SK-N-MC (cell line): ENCODE data around the gene NEDD4L.

Experiments
- DNase-seq: peaks from one replicate; pipeline ENCODE4 v3.0.0-alpha.2; 2011; ENCODE audit warnings: low read depth, low spot score
- H3K27ac ChIP-seq: fragments of 200-600 bp; sonication (generic); 2 replicates; pipeline ENCODE4 v1.5.1; 2016; ENCODE audit warnings: mixed run types
- H3K36me3 ChIP-seq: fragments of 200-600 bp; sonication (generic); 2 replicates; pipeline ENCODE4 v1.6.1; 2017; ENCODE audit warnings: antibody characterized with exemption, low read length, mixed read lengths; ENCODE audit not compliant: insufficient read depth
- H3K4me3 ChIP-seq: fragments of 200-600 bp; sonication (generic); 2 replicates; pipeline ENCODE4 v1.5.1; 2016
- H3K9ac ChIP-seq: fragments of 200-600 bp; sonication (generic); 2 replicates; pipeline ENCODE4 v1.8.0; 2017; ENCODE audit warnings: mixed run types, mixed read lengths; ENCODE audit not compliant: insufficient read length
- H3K9me3 ChIP-seq: fragments of 200-600 bp; sonication (generic); 2 replicates; pipeline ENCODE4 v1.6.1; 2017; ENCODE audit warnings: low read depth, mild to moderate bottlenecking, antibody characterized with exemption, low read length, moderate library complexity, mixed read lengths
- EZH2 ChIP-seq: fragments of 200-600 bp; sonication (generic); IDR thresholded peaks from one replicate; pipeline ENCODE4 v1.6.1; 2017; ENCODE audit warnings: antibody characterized with exemption
- FOXP2 ChIP-seq: optimal IDR thresholded peaks from 2 replicates; pipeline ENCODE3; 2011; ENCODE audit warnings: mild to moderate bottlenecking, moderate library complexity; ENCODE audit not compliant: insufficient read depth; ENCODE audit errors: extremely low read length, control extremely low read depth
- POLR2AphosphoS5 ChIP-seq: IDR thresholded peaks from 2 replicates; pipeline ENCODE4 v1.6.1; 2012; ENCODE audit warnings: mild to moderate bottlenecking, low read depth, low read length, borderline replicate concordance

The NEDD4L gene

GRCh38 chr18:58299936-58300335 is 255.9 kb downstream of the NEDD4L start:
- DNase-seq = no peak
- Histone ChIP-seq H3K9ac (no peak overlapping the region), H3K4me3 (no peak overlapping the region), H3K27ac (no peak overlapping the region), H3K36me3 (no peaks in the 10 kb centered on the region), H3K9me3 (no peaks in the 10 kb centered on the region)
- TF ChIP-seq POLR2AphosphoS5 (no peak), EZH2 (no peak), FOXP2 (no peak)

GRCh38 chr18:58300867-58301266 is 256.8 kb downstream of the NEDD4L start:
- Histone ChIP-seq H3K4me3 (no peak overlapping the region), H3K27ac (no peak overlapping the region), H3K9me3 (no peaks in the 10 kb centered on the region), H3K36me3 (no peaks in the 10 kb centered on the region), H3K9ac (no peak overlapping the region)
- DNase-seq = no peak
- TF ChIP-seq FOXP2 = no peak
- TF ChIP-seq POLR2AphosphoS5 = no peak
- no peak for TF ChIP-seq EZH2

GRCh38 chr18:58302811-58303210 is 258.8 kb downstream of the NEDD4L start:
- no peak overlapping the region for H3K9ac ChIP-seq
- TF ChIP-seq FOXP2 = no peak
- H3K27ac ChIP-seq = no peak overlapping the region
- H3K4me3 ChIP-seq = no peak overlapping the region
- no peaks in the 10 kb centered on the region for H3K9me3 ChIP-seq
- no peak for DNase-seq
- H3K36me3 ChIP-seq = no peaks in the 10 kb centered on the region

- Histone ChIP-seq H3K27ac (no peak overlapping the region), H3K36me3 (no peaks in the 10 kb centered on the region), H3K9ac (no peak overlapping the region), H3K9me3 (no peaks in the 10 kb centered on the region), H3K4me3 (no peak overlapping the region)
- no peak for DNase-seq
- TF ChIP-seq POLR2AphosphoS5 = no peak
- no peak for TF ChIP-seq EZH2
- TF ChIP-seq FOXP2 = no peak
Measured at GRCh38 chr18:58303363-58303762, 259.3 kb downstream of the NEDD4L start.

- Histone ChIP-seq H3K9me3 (no peaks in the 10 kb centered on the region), H3K36me3 (no peaks in the 10 kb centered on the region), H3K27ac (no peak overlapping the region), H3K9ac (no peak overlapping the region), H3K4me3 (no peak overlapping the region)
- TF ChIP-seq POLR2AphosphoS5 = no peak
- no peak for TF ChIP-seq FOXP2
- DNase-seq = no peak
Measured at GRCh38 chr18:58305792-58306191, 261.8 kb downstream of the NEDD4L start.

GRCh38 chr18:58307441-58307840 is 263.4 kb downstream of the NEDD4L start:
- H3K27ac ChIP-seq = no peak overlapping the region

GRCh38 chr18:58308463-58308862 is 264.4 kb downstream of the NEDD4L start:
- no peaks in the 10 kb centered on the region for H3K36me3 ChIP-seq
- H3K9ac ChIP-seq = no peak overlapping the region
- DNase-seq = no peak
- H3K27ac ChIP-seq = no peak overlapping the region
- H3K4me3 ChIP-seq = no peak overlapping the region
- H3K9me3 ChIP-seq = no peaks in the 10 kb centered on the region
- TF ChIP-seq EZH2 = no peak
- no peak for TF ChIP-seq POLR2AphosphoS5
- no peak for TF ChIP-seq FOXP2

More at GRCh38 chr18:58307441-58307840, 263.4 kb downstream of the NEDD4L start:
- no peaks in the 10 kb centered on the region for H3K9me3 ChIP-seq
- H3K9ac ChIP-seq = no peak overlapping the region
- DNase-seq = no peak
- no peak for TF ChIP-seq EZH2
- no peak for TF ChIP-seq POLR2AphosphoS5
- no peak for TF ChIP-seq FOXP2
- no peak overlapping the region for H3K4me3 ChIP-seq
- H3K36me3 ChIP-seq = no peaks in the 10 kb centered on the region

- no peak overlapping the region for H3K27ac ChIP-seq
Measured at GRCh38 chr18:58309099-58309498, 265.1 kb downstream of the NEDD4L start.

GRCh38 chr18:58309610-58310239 is 265.7 kb downstream of the NEDD4L start:
- TF ChIP-seq EZH2 (no peak), POLR2AphosphoS5 (no peak), FOXP2 (no peak)
- H3K9ac ChIP-seq = no peak overlapping the region
- no peak overlapping the region for H3K4me3 ChIP-seq
- no peak for DNase-seq
- H3K27ac ChIP-seq = no peak overlapping the region
- H3K9me3 ChIP-seq = no peaks in the 10 kb centered on the region
- H3K36me3 ChIP-seq = no peaks in the 10 kb centered on the region

More at GRCh38 chr18:58309099-58309498, 265.1 kb downstream of the NEDD4L start:
- TF ChIP-seq POLR2AphosphoS5 (no peak), FOXP2 (no peak), EZH2 (no peak)
- DNase-seq = no peak
- Histone ChIP-seq H3K4me3 (no peak overlapping the region), H3K36me3 (no peaks in the 10 kb centered on the region), H3K9ac (no peak overlapping the region), H3K9me3 (no peaks in the 10 kb centered on the region)
